Measurements from ENCODE around the gene PSMA6. TPM values are rescaled to one million over a fixed set of nuclear protein-coding genes. Genes with fewer than 3 reads are reported as not detected.

PSMA6 gene
- total and polyA plus RNA-seq, 10 of the 15 experiments (the other 5 are each of a cell fraction or from before 2014, with no cell fraction given): 267 to 1,363 (median 402) TPM

DNA sequence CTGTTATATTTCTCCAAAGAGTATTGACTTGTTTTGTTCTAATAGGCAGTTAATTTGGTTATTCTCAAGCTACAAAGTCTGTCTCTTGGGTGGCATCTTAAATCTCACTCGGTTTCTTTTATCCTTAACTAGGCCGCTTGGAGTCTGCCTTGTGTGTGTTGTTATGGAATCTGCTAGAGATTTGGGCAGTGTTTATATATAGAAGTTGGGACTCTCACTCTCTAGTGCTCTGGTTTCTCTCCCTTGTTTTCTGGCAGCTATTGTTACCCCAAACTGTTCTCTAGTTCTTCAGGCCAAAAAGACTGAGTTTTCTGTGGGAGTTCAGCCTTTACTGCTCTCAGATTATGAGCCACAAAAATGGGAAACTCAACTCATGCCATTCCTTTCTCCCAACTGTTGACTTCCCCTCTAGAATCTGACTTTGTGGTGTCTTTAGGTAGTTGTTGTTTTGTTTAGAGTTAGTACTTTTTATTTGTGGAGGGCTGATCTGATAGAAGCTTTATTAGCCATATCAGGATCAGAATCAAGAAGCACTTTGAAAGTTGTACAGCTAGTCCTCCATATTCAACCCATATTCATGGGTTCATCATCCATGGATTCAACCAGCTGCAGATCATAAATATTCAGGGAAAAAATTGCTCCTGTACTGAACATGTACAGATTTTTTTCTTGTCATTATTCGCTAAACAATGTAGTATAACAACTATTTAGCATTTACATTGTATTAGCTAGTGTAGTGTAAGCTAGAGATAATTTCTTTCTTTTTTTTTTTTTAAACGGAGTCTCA lies 11.2 kb downstream of the PSMA6 start:
- ChIA-PET POLR2A (interaction anchor here (0.5 to 1.2 kb wide), 5 partner anchors 8 to 519 kb away, joined by 4 to 7 read pairs (median 5); no protein-coding TSS in a partner anchor), RAD21 (ENCODE audit: unreplicated experiment) (interaction anchor here (0.8 to 1.3 kb wide), 2 partner anchors 97 to 102 kb away, joined by 3 read pairs; no protein-coding TSS in a partner anchor), SMC1A (ENCODE audit: uncharacterized antibody, unreplicated experiment) (interaction anchor here (0.9 to 1.5 kb wide), 4 partner anchors 11 to 158 kb away, joined by 3 to 5 read pairs (median 3); partner anchors contain the start of gene PSMA6), CTCF (interaction anchor here (0.6 to 1.7 kb wide), 4 partner anchors 10 to 108 kb away, joined by 3 to 8 read pairs (median 4); no protein-coding TSS in a partner anchor)
- H3K36me3 ChIP-seq (ENCODE audit: control insufficient read depth in 2 of 2, insufficient read depth in 2 of 2, low read length in 1 of 2): peaks cover 1% of the 10 kb centered on the region in 2 experiments; a peak in 3 of 4 replicates
- ATAC-seq: no peak
- BruUV-seq (replicated peaks): no TSS peak
- H3K79me2 ChIP-seq (ENCODE audit: control insufficient read depth, insufficient read depth, low read length): peaks cover 88% of the 10 kb centered on the region
- no peak overlapping the region for H3K9ac ChIP-seq (ENCODE audit: control insufficient read depth, insufficient read depth, low read length)
- H3K9me3 ChIP-seq (replicated peaks; ENCODE audit: control insufficient read depth, insufficient read depth, low read length): peaks cover 4% of the 10 kb centered on the region
- WGBS (ENCODE audit: insufficient coverage, insufficient replicate concordance, low lambda C conversion rate, missing lambda C conversion rate): 89% methylated on average over 4 of the region's 4 CpGs
- H3K4me1 ChIP-seq (ENCODE audit: control insufficient read depth, insufficient read depth, low read length): peaks cover 30% of the 10 kb centered on the region
- H3K4me3 ChIP-seq: no peak overlapping the region
- H3K4me2 ChIP-seq (ENCODE audit: control insufficient read depth, insufficient read depth): peak overlapping the region; percentile 14; the same call in 1 of the 2 replicates
- H3K27ac ChIP-seq (ENCODE audit: control insufficient read depth, insufficient read depth): peak overlapping the region; percentile 3; the same call in 1 of the 2 replicates
- H2AFZ ChIP-seq (ENCODE audit: control insufficient read depth, low read depth, low read length): no peak overlapping the region
- DNase-seq (ENCODE audit: low read depth, low spot score): no peak
- H4K20me1 ChIP-seq (ENCODE audit: control insufficient read depth, insufficient read depth): no peaks in the 10 kb centered on the region; the same call in 1 of the 2 replicates
- FAIRE-seq: no peak
- in situ Hi-C loops (cut with MboI) (no loop called here), intact Hi-C loops (cut with micrococcal nuclease; ENCODE audit: unreplicated experiment) (loop anchor here (5.0 kb wide), 1 partner anchor 76 kb away; no protein-coding TSS in a partner anchor)
- H3K27me3 ChIP-seq (replicated peaks in 1 of 2; ENCODE audit: control insufficient read depth in 2 of 2, insufficient read depth in 2 of 2, low read length in 1 of 2): no peaks in the 10 kb centered on the region
- TF ChIP-seq SIN3A (IDR thresholded peaks at IDR 0.05; ENCODE audit: low read depth, low read length): no peak

- WGBS (ENCODE audit: insufficient coverage, insufficient replicate concordance, low lambda C conversion rate, missing lambda C conversion rate): 98% methylated on average over 3 of the region's 5 CpGs
- intact Hi-C loops (cut with micrococcal nuclease; ENCODE audit: unreplicated experiment): loop anchor here (5.0 kb wide), 1 partner anchor 78 kb away; no protein-coding TSS in a partner anchor
- TF ChIP-seq NR2C2 (IDR thresholded peaks at IDR 0.05; ENCODE audit: borderline replicate concordance, control insufficient read depth, insufficient read length, low read depth) (no peak), CBX5 (IDR thresholded peaks at IDR 0.05; ENCODE audit: low read depth) (no peak), ZNF622 (IDR thresholded peaks at IDR 0.05) (no peak), SMARCA5 (IDR thresholded peaks at IDR 0.05) (no peak), ZNF384 (IDR thresholded peaks at IDR 0.05; ENCODE audit: borderline replicate concordance, low read depth, low read length) (no peak), SIX5 (IDR thresholded peaks at IDR 0.05; ENCODE audit: low read depth, low read length, severe bottlenecking) (no peak), STAT1 (conservative IDR thresholded peaks at IDR 0.05) (no peak), PAX8 (IDR thresholded peaks at IDR 0.05) (no peak), ZNF207 (IDR thresholded peaks at IDR 0.05; ENCODE audit: borderline replicate concordance) (no peak), KDM1A (IDR thresholded peaks at IDR 0.05; ENCODE audit: borderline replicate concordance) (no peak)
- TF ChIP-seq, protein P1, sequence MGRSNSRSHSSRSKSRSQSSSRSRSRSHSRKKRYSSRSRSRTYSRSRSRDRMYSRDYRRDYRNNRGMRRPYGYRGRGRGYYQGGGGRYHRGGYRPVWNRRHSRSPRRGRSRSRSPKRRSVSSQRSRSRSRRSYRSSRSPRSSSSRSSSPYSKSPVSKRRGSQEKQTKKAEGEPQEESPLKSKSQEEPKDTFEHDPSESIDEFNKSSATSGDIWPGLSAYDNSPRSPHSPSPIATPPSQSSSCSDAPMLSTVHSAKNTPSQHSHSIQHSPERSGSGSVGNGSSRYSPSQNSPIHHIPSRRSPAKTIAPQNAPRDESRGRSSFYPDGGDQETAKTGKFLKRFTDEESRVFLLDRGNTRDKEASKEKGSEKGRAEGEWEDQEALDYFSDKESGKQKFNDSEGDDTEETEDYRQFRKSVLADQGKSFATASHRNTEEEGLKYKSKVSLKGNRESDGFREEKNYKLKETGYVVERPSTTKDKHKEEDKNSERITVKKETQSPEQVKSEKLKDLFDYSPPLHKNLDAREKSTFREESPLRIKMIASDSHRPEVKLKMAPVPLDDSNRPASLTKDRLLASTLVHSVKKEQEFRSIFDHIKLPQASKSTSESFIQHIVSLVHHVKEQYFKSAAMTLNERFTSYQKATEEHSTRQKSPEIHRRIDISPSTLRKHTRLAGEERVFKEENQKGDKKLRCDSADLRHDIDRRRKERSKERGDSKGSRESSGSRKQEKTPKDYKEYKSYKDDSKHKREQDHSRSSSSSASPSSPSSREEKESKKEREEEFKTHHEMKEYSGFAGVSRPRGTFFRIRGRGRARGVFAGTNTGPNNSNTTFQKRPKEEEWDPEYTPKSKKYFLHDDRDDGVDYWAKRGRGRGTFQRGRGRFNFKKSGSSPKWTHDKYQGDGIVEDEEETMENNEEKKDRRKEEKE (IDR thresholded peaks at IDR 0.05): no peak
Observed at GRCh38 chr14:35304812-35305462, 12.8 kb downstream of the PSMA6 start.

More at GRCh38 chr14:35304812-35305462, 12.8 kb downstream of the PSMA6 start:
- CTCF ChIA-PET: interaction anchor here (1.0 to 1.3 kb wide), 4 partner anchors 13 to 164 kb away, joined by 3 to 4 read pairs (median 4); partner anchors contain the start of gene PSMA6
- H4K20me1 ChIP-seq (ENCODE audit: control insufficient read depth, insufficient read depth): no peaks in the 10 kb centered on the region; the same call in 1 of the 2 replicates
- ATAC-seq (no peak), DNase-seq (ENCODE audit: low read depth, low spot score) (no peak), FAIRE-seq (no peak)
- POLR2A ChIA-PET: interaction anchor here (0.7 kb wide), 1 partner anchor 76 kb away, joined by 3 read pairs; no protein-coding TSS in a partner anchor
- peaks cover 72% of the 10 kb centered on the region for H3K79me2 ChIP-seq (ENCODE audit: control insufficient read depth, insufficient read depth, low read length)
- no peak overlapping the region for H3K4me3 ChIP-seq
- in situ Hi-C loops (cut with MboI): no loop called here
- SMC1A ChIA-PET (ENCODE audit: uncharacterized antibody, unreplicated experiment): interaction anchor here (0.7 to 1.5 kb wide), 3 partner anchors 18 to 373 kb away, joined by 3 to 6 read pairs (median 3); no protein-coding TSS in a partner anchor
- H3K27ac ChIP-seq (ENCODE audit: control insufficient read depth, insufficient read depth): no peak overlapping the region
- no peak overlapping the region for H2AFZ ChIP-seq (ENCODE audit: control insufficient read depth, low read depth, low read length)
- RAD21 ChIA-PET (ENCODE audit: unreplicated experiment): no interaction called here
- H3K9ac ChIP-seq (ENCODE audit: control insufficient read depth, insufficient read depth, low read length): no peak overlapping the region
- H3K4me2 ChIP-seq (ENCODE audit: control insufficient read depth, insufficient read depth): no peak overlapping the region
- BruUV-seq (replicated peaks): no TSS peak
- H3K4me1 ChIP-seq (ENCODE audit: control insufficient read depth, insufficient read depth, low read length): peaks cover 21% of the 10 kb centered on the region
- peaks cover 2 to 7% of the 10 kb centered on the region in 2 experiments; a peak in 3 of 4 replicates for H3K36me3 ChIP-seq (ENCODE audit: control insufficient read depth in 2 of 2, insufficient read depth in 2 of 2, low read length in 1 of 2)
- peaks cover 4% of the 10 kb centered on the region for H3K9me3 ChIP-seq (replicated peaks; ENCODE audit: control insufficient read depth, insufficient read depth, low read length)
- H3K27me3 ChIP-seq (replicated peaks in 1 of 2; ENCODE audit: control insufficient read depth in 2 of 2, insufficient read depth in 2 of 2, low read length in 1 of 2): no peaks in the 10 kb centered on the region

All from GM12878 (cell line).